ENCODE data around the gene TRABD.

TRABD gene

DNA sequence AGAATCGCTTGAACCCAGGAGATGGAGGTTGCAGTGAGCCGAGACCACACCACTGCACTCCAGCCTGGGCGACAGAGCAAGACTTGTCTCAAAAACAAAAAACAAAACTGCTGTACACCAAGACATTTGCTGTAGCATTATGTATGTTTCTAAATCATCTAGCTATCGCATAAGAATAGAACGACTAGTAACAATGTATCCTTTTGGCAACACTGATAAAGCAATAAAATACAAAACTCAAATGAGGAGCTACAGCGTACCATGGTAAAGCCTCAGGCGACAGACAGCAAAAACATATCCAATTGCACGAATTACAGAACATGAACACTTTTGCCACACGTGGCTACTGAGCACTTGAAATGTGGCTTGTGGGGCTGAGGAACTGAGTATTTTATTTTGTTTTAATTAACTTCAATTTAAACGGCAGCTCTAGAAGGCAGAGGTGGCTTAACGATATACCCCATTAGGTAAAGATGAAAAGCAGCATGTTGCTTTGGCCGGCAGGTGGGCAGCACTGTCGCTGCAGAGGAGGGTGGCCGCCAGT is 56.8 kb downstream of the TRABD start:
- Histone ChIP-seq H3K4me1 (ENCODE audit: insufficient read depth, low read length, severe bottlenecking) (peaks cover 31% of the 10 kb centered on the region), H3K79me2 (ENCODE audit: insufficient read depth, low read length) (peaks cover 23% of the 10 kb centered on the region), H3K36me3 (ENCODE audit: insufficient read depth, low read length) (peaks cover 30% of the 10 kb centered on the region; the same call in 1 of the 2 replicates), H3K9ac (ENCODE audit: low read length) (peak overlapping the region; percentile 92), H4K20me1 (ENCODE audit: insufficient read depth, low read length) (no peaks in the 10 kb centered on the region), H3K9me2 (ENCODE audit: low read depth, low read length) (no peaks in the 10 kb centered on the region), H2AFZ (ENCODE audit: low read length) (no peak overlapping the region), H3K4me3 (ENCODE audit: low read depth, low read length, poor library complexity, severe bottlenecking) (peak overlapping the region; percentile 95), H3F3A (ENCODE audit: insufficient read depth, low read length) (peaks cover 8% of the 10 kb centered on the region; the same call in 1 of the 2 replicates), H3K9me3 (ENCODE audit: low read length) (no peaks in the 10 kb centered on the region), H3K27ac (ENCODE audit: low read depth, low read length, poor library complexity, severe bottlenecking) (peak overlapping the region; percentile 65), H3K27me3 (ENCODE audit: insufficient read depth, low read length) (no peaks in the 10 kb centered on the region), H3K4me2 (ENCODE audit: low read length) (peak overlapping the region; percentile 91)
- TF ChIP-seq, protein P1, sequence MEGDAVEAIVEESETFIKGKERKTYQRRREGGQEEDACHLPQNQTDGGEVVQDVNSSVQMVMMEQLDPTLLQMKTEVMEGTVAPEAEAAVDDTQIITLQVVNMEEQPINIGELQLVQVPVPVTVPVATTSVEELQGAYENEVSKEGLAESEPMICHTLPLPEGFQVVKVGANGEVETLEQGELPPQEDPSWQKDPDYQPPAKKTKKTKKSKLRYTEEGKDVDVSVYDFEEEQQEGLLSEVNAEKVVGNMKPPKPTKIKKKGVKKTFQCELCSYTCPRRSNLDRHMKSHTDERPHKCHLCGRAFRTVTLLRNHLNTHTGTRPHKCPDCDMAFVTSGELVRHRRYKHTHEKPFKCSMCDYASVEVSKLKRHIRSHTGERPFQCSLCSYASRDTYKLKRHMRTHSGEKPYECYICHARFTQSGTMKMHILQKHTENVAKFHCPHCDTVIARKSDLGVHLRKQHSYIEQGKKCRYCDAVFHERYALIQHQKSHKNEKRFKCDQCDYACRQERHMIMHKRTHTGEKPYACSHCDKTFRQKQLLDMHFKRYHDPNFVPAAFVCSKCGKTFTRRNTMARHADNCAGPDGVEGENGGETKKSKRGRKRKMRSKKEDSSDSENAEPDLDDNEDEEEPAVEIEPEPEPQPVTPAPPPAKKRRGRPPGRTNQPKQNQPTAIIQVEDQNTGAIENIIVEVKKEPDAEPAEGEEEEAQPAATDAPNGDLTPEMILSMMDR (IDR thresholded peaks at IDR 0.05; ENCODE audit: low read length), result no peak
- no peak for TF ChIP-seq EZH2 (IDR thresholded peaks at IDR 0.05; ENCODE audit: borderline replicate concordance, low read length)

DNA sequence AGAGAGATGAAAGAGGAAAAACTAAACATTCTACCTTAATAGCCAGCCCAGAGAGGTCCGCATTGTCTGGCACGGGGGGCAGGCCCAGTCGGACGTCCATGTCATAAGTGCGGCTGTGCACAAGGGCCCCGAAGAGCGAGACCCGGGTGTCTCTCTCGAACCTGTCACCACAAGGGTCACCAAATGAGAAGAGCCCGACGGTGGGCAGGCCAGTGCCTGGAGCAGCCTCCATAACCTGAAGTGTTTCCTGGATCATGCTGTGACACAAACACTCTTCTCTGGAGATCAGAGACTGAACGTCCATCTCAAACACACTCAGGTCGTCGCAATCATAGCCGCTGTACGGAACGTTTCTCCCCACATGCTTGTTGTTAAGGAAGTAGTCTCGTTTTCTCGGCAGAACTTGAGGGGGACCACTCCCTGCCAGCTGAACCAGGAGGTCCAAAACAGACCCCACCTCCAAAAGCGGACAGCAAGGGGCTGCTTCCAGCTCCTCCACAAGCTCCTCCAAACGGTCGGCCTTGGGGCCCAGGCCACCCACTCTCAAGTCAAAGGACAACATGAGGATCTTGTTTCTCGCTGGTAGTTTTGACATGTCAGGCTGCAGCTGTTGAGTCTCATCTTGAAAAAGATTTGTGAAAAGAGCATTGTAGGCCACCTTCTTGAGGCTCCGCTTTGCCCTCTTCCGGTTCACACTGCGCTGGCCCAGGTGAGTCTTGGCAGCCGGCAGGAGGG is 58.1 kb downstream of the TRABD start:
- Histone ChIP-seq H3F3A (ENCODE audit: insufficient read depth, low read length) (peaks cover 8% of the 10 kb centered on the region; the same call in 1 of the 2 replicates), H3K4me2 (ENCODE audit: low read length) (peak overlapping the region; percentile 91), H3K27ac (ENCODE audit: low read depth, low read length, poor library complexity, severe bottlenecking) (peak overlapping the region; percentile 87), H2AFZ (ENCODE audit: low read length) (no peak overlapping the region), H3K36me3 (ENCODE audit: insufficient read depth, low read length) (peaks cover 29% of the 10 kb centered on the region; the same call in 1 of the 2 replicates), H3K4me3 (ENCODE audit: low read depth, low read length, poor library complexity, severe bottlenecking) (peak overlapping the region; percentile 95), H3K27me3 (ENCODE audit: insufficient read depth, low read length) (no peaks in the 10 kb centered on the region), H3K9ac (ENCODE audit: low read length) (peak overlapping the region; percentile 92), H4K20me1 (ENCODE audit: insufficient read depth, low read length) (no peaks in the 10 kb centered on the region), H3K9me2 (ENCODE audit: low read depth, low read length) (no peaks in the 10 kb centered on the region), H3K9me3 (ENCODE audit: low read length) (no peaks in the 10 kb centered on the region), H3K4me1 (ENCODE audit: insufficient read depth, low read length, severe bottlenecking) (peaks cover 45% of the 10 kb centered on the region), H3K79me2 (ENCODE audit: insufficient read depth, low read length) (peaks cover 23% of the 10 kb centered on the region)
- no peak for TF ChIP-seq EZH2 (IDR thresholded peaks at IDR 0.05; ENCODE audit: borderline replicate concordance, low read length)
- TF ChIP-seq, protein P1 (IDR thresholded peaks at IDR 0.05; ENCODE audit: low read length), result no peak

DNA sequence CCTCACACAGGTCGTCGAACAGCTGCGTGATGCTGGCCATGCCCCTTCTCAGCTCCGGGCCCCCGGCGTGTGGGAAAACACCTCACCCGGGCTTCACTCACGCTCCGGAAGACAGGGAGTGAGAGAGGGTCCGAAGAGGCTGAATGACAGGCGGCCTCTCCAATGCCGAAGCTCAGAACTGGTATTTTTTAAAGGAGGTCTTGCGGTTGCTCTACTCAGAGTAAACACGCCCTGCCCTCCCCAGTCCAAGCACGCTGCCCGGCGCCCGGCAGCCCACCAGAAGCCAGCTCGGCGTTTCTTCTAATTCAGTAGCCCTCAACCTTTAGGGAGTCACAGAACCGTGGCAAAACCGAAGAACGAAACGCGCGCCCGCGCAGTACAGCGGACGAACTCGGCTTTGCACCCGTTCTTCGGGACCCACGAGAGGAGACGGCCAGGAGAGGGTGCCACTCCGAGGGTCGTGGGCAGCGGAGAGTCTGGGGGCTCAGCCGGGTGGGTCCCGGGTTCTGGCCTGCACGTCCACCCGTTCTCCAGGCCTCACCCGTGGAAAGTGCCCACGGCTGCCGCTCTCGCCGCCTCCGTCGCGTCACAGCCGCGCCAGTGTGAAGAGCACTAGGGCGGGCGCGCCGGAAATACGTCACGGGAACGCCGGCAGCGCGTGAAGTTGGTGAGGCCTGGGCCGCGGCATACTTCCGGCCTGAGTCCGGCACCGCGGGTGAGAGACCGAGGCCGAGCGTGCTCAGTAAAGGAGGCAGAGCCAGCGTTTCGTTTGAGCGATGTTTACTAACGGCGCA is 58.9 kb downstream of the TRABD start, which contains the start of gene TUBGCP6:
TUBGCP6 (minus strand) TSS at position 604 of the 794 bp plus-strand sequence; CDS start at position 40, 564 bp downstream.
- Histone ChIP-seq H3K27ac (ENCODE audit: low read depth, low read length, poor library complexity, severe bottlenecking) (peak within 1 kb of the TSS; percentile 87), H3K36me3 (ENCODE audit: insufficient read depth, low read length) (peaks cover 25% of the 10 kb centered on the region; the same call in 1 of the 2 replicates), H3F3A (ENCODE audit: insufficient read depth, low read length) (peaks cover 8% of the 10 kb centered on the region; the same call in 1 of the 2 replicates), H4K20me1 (ENCODE audit: insufficient read depth, low read length) (no peaks in the 10 kb centered on the region), H3K4me2 (ENCODE audit: low read length) (peak within 1 kb of the TSS; percentile 91), H3K4me3 (ENCODE audit: low read depth, low read length, poor library complexity, severe bottlenecking) (peak within 1 kb of the TSS; percentile 95), H3K4me1 (ENCODE audit: insufficient read depth, low read length, severe bottlenecking) (peaks cover 50% of the 10 kb centered on the region), H2AFZ (ENCODE audit: low read length) (no peak within 1 kb of the TSS), H3K9ac (ENCODE audit: low read length) (peak within 1 kb of the TSS; percentile 92), H3K79me2 (ENCODE audit: insufficient read depth, low read length) (peaks cover 23% of the 10 kb centered on the region), H3K27me3 (ENCODE audit: insufficient read depth, low read length) (no peaks in the 10 kb centered on the region), H3K9me3 (ENCODE audit: low read length) (no peaks in the 10 kb centered on the region), H3K9me2 (ENCODE audit: low read depth, low read length) (no peaks in the 10 kb centered on the region)
- TF ChIP-seq, protein P1 (IDR thresholded peaks at IDR 0.05; ENCODE audit: low read length), result no peak; the same call in 1 of the 2 replicates
- no peak for TF ChIP-seq EZH2 (IDR thresholded peaks at IDR 0.05; ENCODE audit: borderline replicate concordance, low read length)
